ENCODE results near the gene SMCO3.
"Not testable (repeated sequence)": the region's sequence is repeated elsewhere in the genome, so short reads cannot be mapped to it uniquely, and the experiment has no call there.

SMCO3 gene

DNA sequence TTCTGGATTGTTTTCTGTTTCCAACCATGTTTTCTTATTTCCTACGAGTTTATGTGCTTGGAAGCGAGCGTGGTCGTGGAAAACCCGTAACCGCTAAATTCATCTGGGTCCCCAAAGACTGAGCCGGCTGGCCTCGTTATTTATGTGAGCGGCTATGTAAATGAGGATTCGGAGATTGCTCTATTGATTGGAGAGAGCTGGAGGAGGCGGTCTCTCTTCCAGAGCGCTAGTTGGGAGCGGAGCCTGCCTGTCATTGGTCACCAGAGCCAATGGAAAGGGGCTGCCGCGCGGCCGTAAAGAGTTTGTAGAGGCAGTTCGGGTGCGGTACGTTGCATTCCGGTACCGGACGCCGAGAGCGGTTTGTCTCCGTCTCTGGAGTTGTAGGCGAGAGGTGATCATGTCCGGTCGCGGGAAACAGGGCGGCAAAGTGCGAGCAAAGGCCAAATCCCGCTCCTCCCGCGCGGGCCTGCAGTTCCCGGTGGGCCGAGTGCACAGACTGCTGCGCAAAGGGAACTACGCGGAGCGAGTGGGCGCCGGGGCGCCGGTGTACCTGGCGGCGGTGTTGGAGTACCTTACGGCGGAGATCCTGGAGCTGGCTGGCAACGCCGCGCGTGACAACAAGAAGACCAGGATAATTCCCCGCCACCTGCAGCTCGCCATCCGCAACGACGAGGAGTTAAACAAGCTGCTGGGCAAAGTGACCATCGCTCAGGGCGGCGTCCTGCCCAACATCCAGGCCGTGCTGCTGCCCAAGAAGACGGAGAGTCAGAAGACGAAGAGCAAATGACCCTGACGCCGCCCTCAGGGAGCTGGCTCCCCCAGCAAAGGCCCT, 39.7 kb downstream of the SMCO3 start:
- DNase-seq (ENCODE audit: low spot score) = peak; percentile 99

DNA sequence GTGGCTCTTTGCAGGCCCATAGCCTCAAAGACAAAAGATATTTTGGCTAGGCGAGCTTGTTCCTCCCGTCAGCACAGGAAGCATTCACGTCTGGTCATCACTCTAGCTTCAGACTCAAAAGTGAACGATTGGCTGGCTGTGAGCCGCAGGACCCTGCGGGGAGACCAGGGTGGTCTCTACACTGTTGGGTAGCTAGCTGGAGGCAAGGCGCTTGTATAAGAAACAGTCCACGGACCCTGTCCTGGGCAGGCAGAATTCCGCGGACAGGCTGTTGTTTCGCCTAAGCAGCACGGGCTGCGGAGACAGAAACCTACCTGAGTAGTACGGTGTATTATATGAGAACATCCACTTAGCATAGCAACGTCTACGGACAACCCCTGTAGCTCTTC, 40.3 kb downstream of the SMCO3 start:
- DNase-seq (ENCODE audit: low spot score) = peak; percentile 27

DNA sequence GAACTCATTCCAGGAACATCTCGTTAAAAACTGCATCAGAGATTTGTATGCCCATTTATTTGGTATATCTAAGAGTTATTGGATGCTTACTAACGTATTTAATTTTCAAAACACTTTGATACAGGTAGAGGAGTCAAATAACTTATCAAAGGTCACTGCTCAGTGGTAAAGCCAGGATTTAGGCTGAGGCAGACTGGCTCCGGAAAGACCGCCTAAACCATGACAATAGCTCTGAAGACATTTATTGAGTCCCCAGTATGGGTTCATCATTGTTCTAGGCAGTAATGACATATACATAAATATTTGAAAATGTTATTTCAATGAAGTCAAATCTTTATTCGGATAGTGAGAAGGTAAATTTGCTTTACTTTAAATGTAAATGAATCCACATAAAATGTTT, 41.0 kb downstream of the SMCO3 start:
- DNase-seq (ENCODE audit: low spot score) = no peak

DNA sequence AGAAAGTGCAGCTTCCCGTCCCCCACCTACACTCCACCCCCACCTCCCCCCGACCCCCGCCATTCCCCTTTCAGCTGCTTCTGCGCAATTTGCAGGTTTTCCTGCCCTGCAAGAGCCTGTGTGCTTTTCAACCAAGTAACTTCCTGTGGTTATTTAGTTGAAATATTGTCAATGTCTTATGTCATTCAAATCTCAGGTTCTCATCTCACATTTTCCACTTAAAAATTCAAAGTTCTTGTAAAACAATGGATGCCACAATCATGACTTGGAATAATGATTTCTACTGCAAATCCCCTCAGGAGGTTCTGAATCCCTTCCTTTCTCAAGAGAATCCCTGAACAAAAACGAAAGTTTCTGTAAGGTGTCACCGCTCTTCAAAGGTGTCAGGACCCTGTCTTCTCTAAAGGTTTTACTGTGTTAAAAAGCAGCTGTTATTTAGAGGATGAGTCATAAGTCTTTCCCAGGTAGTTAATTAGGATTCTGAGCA, 42.3 kb downstream of the SMCO3 start:
- peak; percentile 57 for DNase-seq (ENCODE audit: low spot score)

DNA sequence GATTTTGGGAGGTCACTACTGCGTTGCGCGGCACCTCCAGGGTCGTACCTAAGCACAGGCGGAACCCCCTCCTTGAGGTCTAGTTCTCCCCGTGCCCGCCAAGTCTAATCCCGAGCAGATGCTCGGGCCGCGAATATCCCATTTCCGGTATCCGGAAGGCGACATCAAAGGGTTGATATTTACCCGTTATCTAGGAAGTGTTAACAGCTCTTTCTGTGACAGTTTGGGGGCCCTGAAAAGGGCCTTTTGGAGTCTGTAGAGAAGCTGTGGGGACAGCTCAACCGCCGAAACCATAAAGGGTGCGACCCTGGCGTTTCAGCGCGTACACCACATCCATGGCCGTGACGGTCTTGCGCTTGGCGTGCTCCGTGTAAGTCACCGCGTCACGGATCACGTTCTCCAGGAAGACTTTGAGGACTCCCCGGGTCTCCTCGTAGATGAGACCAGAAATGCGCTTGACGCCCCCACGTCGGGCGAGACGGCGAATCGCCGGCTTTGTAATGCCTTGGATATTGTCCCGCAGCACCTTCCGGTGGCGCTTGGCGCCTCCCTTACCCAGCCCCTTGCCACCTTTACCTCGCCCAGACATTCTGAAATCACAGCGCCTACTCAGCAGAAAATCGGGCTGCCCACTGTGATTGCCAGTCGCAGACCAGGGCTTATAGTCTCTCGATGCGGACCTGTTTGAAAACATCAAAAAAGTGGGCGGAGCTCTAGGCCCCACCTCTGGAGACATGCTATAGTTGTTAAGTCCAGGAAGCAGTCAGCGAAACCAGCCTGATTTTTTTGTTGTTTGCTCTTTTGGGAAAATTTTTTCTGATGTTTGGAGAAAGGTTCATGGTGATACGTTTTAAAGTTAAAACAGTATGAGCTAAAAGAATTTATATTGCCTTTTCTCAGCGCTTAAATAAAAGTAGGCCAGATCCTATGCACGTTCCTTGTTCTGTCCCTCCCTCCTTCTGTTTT, 43.2 kb downstream of the SMCO3 start:
- DNase-seq (ENCODE audit: low spot score) = peak; percentile 98

DNA sequence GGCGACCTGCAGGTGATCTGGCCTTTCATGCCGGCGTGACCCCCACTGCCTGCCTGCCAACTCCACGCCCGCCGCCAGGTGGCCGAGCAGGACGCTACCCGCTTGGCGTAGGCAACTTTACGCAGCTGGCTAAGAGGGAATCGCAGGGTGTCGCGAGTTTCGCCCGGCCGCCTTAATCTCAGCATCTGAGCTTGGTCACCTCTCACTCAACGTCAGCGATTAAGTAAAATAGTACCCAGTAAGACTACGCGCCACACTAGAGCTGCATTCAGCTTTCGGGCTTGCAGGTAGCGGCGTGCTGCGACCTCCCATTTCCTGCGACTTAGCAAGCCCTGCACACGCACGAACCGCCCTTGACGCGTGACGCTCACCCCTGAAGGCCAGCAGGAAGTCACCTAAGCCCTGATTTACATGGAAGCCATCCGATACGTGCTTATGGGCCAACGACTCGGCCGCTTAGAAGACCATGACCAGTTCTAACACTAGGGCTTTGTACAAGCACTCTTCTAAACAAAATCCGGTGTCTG, 44.0 kb downstream of the SMCO3 start:
- DNase-seq (ENCODE audit: low spot score) = peak; percentile 90

DNA sequence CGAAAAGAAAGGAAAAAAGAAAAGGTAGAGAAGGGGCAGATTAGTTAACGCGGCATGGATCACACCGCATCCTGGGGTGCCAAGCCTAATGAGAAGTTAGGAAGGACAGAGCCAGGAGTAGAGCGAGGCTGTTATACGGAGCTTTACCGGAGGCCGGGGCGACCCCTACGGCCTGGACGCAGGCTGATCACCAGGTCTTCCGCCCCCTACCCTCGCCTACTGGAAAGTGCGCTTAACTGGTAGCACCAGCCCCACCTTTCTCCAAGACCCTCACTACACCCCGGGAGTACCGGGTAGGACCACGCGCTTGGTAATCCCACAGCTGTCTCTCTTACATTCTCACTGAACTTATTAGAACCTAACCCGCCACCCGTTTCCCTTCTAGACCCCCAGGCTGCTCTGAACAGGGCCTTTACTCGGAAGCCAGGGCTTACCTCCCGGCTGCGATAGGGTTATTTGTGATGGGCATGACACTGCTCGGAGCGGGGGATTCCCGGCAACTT, 44.5 kb downstream of the SMCO3 start:
- no peak for DNase-seq (ENCODE audit: low spot score)

DNA sequence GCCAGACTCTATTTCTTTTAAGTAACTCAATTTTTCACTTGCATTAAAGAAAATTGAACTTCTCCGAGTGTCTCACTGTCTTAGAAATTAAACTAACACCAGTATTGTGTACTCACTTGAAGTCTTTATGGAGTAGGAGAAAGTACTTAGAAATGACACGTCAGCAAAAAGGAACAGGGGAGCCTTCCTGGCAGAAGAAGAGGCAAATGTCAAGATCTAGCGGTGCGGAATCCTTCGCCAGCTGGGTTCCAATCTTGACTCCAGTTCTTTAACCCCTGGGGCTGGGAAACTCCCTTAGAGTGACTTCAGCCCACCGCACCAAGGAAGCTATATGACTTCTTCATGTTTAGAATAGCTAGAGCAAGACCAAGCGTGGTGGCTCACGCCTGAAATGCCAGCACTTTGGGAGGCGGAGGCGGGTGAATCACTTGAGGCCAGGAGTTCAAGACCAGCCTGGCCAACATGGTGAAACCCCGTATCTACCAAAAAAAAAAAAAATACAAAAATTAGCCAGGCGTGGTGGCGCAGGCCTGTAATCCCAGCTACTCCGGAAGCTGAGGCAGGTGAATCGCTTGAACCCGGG, 45.1 kb downstream of the SMCO3 start:
- DNase-seq (ENCODE audit: low spot score) = no peak

DNA sequence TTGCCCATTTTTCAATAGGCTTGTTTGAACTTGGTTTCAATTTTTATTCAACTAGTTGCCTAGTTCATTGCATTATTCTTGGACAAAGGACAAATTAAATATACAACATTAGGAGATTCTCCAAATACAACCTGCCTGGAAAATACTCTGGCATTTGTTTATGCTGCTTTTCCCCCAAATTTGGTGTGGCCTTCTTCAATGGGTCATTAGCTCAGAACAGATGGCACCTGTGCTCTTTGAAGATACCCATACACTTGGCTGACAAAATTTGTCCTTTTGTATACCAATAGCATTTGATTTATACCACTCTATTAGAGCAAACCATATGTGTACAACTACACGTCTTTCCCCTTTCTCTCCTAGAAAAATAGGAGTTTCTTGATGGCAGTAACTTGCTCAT, 46.4 kb downstream of the SMCO3 start:
- DNase-seq (ENCODE audit: low spot score) = no peak

DNA sequence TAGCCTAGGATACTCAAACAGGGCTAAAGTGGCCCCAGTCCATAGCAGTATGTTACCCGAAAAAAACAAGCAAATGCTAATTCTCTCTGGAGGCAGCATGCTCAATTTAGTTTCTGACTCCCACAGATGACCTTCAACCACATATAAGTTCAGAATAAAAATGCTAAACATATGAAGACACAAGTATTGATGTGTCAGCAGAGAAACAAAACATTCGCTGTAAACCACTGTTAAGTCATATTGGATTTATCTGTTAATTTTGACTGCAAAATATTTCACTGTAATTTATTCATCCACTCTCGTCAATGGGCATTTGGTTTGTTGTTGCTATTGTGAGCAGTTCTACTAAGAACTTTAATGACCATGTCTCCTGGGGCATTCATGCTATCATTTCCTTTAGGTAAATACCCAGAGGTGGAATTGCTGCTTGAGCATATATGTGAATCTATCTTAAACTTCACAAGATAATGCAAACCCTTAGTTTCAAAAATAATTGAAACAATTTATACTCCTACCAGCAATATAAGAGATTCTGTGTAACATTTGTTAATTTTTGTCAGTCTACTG, 47.2 kb downstream of the SMCO3 start:
- DNase-seq (ENCODE audit: low spot score) = no peak

DNA sequence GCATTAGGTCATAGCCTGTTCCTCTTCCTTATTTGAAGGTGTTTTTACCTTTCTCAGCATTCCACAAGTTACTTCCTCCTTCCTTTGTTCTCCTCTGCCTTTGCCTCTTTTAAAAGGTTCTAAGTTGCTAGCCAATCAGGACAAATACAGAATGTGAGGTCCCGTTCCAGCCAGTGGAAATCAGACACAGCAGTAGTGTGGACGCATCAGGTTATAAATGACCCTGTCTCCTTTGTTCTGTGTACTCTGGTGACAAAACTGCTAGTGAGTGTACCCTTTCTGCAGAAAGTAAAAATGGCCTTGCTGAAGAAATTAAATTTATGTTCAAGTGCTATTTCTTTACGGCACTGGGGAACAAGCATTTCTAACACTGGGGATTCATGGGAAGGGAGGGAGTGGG, 48.0 kb downstream of the SMCO3 start:
- DNase-seq (ENCODE audit: low spot score) = not testable (repeated sequence)

DNA sequence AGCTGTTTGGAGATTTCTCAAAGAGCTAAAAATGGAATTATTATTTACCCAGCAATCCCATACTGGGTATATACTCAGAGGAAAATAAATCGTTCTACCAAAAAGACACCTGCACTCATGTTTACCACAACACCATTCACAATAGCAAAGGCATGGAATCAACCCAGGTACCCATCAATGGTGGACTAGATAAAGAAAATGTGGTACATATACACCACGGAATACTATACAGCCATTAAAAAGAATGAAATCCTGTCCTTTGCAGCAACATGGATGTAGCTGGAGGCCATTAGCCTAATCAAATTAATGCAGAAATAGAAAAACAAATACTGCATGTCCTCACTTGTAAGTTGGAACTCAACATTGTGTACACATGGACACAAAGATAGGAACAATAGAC, 48.6 kb downstream of the SMCO3 start:
- no peak for DNase-seq (ENCODE audit: low spot score)

DNA sequence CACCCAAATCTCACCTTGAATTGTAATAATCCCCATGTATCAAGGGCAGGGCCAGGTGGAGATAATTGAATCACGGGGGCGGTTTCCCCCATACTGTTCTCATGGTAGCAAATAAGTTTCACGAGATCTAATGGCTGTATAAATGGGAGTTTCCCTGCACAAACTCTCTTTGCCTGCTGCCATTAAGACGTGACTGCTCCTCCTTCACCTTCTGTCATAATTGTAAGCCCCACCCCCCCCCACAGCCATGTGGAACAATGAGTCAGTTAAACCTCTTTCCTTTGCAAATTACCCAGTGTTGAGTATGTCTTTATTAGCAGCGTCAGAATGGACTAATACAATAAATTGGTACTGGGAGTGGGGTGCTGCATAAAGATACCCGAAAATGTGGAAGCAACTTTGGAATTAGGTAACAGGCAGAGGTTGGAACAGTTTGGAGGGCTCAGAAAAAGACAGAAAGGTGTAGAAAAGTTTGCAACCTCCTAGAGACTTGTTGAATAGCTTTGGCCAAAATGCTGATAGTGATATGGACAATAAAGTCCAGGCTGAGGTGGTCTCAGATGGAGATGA, 54.2 kb downstream of the SMCO3 start:
- DNase-seq (ENCODE audit: low spot score) = not testable (repeated sequence)

DNA sequence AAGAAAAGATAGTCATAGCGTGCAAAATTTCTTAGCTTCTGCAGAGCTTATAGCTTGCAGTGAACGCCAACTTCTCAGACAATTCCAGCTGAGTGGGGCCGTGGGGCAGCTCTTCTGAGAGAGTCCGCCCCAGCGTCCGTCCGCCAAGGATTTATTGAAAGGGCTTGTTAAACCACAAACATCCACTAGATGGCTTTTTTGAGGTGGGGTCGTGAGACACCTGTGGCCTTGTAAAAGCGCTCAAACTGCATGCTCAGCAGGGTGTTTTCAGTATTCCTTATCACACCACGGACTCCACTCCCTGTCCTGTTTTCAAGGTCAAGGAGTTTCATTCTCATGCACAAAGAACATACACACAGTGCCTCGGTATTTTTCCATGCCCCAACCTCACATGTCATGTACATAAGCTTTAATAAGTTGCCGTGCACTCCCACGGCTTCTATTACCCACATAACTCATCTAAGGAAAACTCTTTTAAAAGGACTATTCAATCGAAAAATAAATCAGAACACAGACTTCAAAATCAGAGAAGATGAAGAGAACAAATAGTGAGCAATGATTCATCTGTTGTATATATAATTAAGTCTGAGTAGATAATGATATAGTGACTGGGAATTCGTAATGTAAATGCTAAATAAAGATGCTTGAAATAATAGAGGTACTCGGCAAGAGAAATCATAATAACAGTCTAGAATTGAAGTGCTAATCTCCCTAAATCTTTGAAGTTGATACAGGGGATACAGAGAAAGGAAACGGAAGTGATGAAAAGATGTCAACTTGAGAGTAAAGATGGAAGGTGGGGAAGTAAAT, 57.4 kb downstream of the SMCO3 start:
- DNase-seq (ENCODE audit: low spot score) = no peak
